Activated CD8-positive, alpha-beta memory T cell treated with anti-CD3 and anti-CD28 coated beads for 1 hour (primary cell): ENCODE measurements around the gene MESD.
A peak's percentile ranks its signal among the peaks of the same experiment; 100 is the strongest.

Source experiments
- DNase-seq, 2 donors: peaks; one replicate each; pipeline ENCODE4 v3.0.0-alpha.2; 2020; ENCODE audit warnings: low read depth in 1 of 2; ENCODE audit errors: extremely low read depth in 1 of 2

MESD gene

GRCh38 chr15:80992006-80992405, 2.4 kb upstream of the MESD start:
- DNase-seq = no peak

- DNase-seq = no peak
These were observed 1.8 kb upstream of the MESD start for GRCh38 chr15:80991421-80991820.

GRCh38 chr15:80990955-80991354, 1.3 kb upstream of the MESD start:
- DNase-seq = no peak

- DNase-seq = no peak
These were observed 520 bp downstream of the MESD start for GRCh38 chr15:80989081-80989517.

GRCh38 chr15:80988148-80988796, 1.3 kb downstream of the MESD start:
- DNase-seq = no peak

GRCh38 chr15:80986487-80986886, 3.1 kb downstream of the MESD start:
- no peak for DNase-seq

GRCh38 chr15:80985981-80986380, 3.6 kb downstream of the MESD start:
- no peak for DNase-seq

- DNase-seq = no peak
These were observed 4.8 kb downstream of the MESD start for GRCh38 chr15:80984856-80985255.

- DNase-seq = no peak
These were observed 6.8 kb downstream of the MESD start for GRCh38 chr15:80982839-80983238.

GRCh38 chr15:80982205-80982604, 7.4 kb downstream of the MESD start:
- DNase-seq = no peak

- no peak for DNase-seq
These were observed 9.9 kb downstream of the MESD start for GRCh38 chr15:80979538-80980200.

GRCh38 chr15:80978685-80979329, 10.8 kb downstream of the MESD start:
- no peak for DNase-seq

- DNase-seq = peak in 1 of 2 donors; percentile 10
These were observed 12.0 kb downstream of the MESD start for GRCh38 chr15:80977627-80978036.

- DNase-seq = no peak
These were observed 12.8 kb downstream of the MESD start for GRCh38 chr15:80976851-80977250.

- DNase-seq = no peak
These were observed 14.7 kb downstream of the MESD start for GRCh38 chr15:80974914-80975313.

- no peak for DNase-seq
These were observed 17.3 kb downstream of the MESD start for GRCh38 chr15:80972276-80972675.

- no peak for DNase-seq
These were observed 18.5 kb downstream of the MESD start for GRCh38 chr15:80971143-80971542.

GRCh38 chr15:80970658-80971057, 19.0 kb downstream of the MESD start:
- no peak for DNase-seq

GRCh38 chr15:80970018-80970657, 19.5 kb downstream of the MESD start:
- peak in 1 of 2 donors; percentile 35 for DNase-seq

GRCh38 chr15:80969316-80969715, 20.3 kb downstream of the MESD start:
- DNase-seq = no peak

GRCh38 chr15:80967991-80968510, 21.6 kb downstream of the MESD start:
- DNase-seq = no peak
